GM18526 (cell line): Measurements from ENCODE around the gene CETP.

Source experiments
- POLR2A ChIP-seq: IDR thresholded peaks from 3 replicates; pipeline ENCODE4 v1.6.1; 2011; ENCODE audit not compliant: insufficient read length; ENCODE audit errors: extremely low read depth

CETP gene

GRCh38 chr16:56965149-56966092 is 3.7 kb downstream of the CETP start:
- TF ChIP-seq POLR2A, result no peak

DNA sequence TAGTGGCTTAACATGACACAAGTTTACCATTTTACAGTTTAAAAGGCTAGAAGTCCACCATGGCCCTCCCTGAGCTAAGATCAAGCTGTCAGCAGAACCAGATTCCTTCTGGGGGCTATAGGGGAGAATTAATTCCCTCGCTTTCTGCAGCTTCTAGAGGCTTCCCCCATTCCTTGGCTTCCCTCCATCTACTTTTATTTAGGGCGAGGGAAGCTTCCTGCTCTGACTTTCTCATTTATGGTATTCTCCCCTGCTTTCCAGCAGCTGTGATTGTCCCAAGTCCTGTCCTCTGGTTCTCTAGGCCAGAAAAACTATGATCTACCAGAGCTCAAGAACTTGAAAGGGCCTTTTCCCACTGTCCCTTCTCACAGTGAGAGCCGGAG is 4.3 kb downstream of the CETP start:
- TF ChIP-seq POLR2A, result no peak

GRCh38 chr16:56967733-56968132 is 6.0 kb downstream of the CETP start:
- TF ChIP-seq POLR2A, result no peak

DNA sequence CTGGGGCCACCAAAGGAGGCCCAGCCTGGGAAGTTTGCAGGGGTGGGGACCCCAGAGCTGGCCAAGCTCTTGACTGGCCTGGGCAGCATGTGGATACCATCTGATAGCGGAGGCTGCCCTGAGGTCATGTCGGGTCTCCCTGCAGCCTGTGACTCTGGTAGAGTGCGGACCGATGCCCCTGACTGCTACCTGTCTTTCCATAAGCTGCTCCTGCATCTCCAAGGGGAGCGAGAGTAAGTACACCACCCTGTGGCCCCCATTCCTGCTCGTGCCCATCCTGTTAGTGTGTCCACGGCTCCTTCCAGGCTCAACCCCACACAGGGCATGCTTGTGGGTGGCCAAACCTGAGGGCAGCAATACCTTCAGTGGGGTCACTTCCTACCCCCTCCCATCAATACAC is 8.0 kb downstream of the CETP start:
- TF ChIP-seq POLR2A, result no peak

DNA sequence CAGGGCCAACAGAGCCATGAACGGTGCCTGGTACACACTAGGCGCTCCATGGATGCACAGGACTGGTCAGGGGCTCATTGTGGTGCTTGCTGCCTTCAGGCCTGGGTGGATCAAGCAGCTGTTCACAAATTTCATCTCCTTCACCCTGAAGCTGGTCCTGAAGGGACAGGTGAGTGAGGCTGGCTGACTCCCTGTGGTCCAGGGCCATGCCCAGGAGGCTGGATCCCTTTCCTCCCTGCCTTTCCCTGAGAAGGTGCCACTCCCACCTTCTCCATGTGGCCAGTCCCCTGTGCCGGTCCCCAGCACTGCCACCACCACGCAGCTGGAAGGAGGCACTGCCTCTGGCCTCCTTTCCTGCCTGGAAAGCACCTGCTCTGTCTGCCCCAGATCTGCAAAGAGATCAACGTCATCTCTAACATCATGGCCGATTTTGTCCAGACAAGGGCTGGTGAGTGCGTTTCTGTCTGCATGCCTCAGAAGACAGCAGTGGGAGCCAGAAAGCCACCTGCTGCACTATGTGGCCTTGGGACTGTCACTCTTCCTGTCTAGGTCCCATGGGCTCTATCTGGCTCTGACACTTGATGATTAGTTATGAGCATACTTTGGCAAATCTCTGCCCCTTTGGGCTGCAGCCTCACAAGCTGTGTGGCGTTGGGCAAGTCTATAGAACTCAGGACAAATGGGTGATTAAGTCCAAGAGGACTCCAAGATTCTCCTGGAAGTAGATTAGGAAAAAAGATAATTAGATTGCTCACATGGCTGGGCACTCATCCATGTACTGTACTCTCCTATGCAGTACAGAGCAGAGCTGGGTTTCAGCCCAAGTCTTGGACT is 9.4 kb downstream of the CETP start:
- TF ChIP-seq POLR2A, result no peak

- no peak for TF ChIP-seq POLR2A
These were observed 10.0 kb downstream of the CETP start for GRCh38 chr16:56971768-56972043.

DNA sequence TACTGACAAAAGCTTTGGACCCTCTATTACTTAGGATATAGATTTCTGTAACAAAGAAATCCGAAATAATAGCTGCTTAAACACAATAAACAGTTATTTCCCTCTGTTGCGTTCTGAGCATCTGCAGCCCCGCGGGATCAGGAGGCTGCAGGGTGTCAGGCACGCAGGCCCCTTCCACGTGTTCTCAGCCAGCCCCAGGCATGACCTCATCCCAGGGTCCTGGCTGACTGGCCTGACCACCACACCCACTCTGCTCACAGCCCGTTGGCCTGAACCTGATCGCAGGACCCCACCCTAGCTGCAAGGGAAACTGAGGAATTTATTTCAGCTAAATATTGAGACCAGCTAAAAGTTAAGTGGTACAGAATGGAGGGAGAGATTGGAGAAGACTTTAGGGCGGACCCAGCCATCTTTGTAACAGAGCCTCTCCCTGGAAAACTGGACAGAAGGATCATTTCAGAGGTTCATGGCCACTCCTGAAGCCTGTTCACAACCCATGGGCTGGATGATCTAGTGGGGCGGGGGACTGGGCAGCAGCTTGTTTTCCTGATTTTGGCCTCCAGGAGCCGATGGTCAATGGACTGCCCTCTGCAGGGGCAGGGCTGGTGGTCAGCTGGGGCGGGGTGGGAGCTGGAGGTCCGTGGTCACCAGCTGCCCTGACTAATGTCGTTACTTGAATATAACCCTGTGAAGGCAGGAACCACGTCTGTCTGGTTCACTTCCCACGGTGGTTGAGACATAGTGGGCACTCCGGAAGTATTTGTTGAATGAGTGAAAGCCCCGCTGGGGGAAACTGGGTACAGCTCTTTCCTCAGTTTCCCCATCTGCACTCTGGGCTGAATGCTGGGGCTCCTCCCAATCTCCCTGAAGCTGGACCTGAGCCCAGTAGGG is 10.9 kb downstream of the CETP start:
- no peak for TF ChIP-seq POLR2A

GRCh38 chr16:56973294-56973689 is 11.5 kb downstream of the CETP start:
- TF ChIP-seq POLR2A, result no peak

- TF ChIP-seq POLR2A, result no peak
These were observed 13.0 kb downstream of the CETP start for GRCh38 chr16:56974549-56975300.

DNA sequence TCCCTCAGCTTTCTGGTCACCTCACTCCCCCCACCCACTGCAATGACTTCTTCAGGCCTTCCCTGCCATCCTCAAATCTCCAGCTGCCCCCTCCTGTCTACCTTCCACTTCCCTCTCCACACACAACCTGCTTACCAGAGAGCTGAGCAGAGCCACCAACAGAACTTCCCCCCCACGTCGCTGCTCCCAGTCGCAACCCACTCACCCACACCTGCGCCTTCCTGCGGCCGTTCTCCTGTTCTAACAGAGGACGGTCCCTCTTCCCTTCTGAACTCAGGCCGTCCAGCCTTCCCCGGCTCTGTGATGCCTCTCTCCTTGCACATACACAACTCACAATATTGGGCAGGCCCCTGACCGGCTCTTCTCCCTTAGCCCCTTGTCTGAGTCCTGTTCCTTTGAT is 14.0 kb downstream of the CETP start:
- TF ChIP-seq POLR2A, result no peak

DNA sequence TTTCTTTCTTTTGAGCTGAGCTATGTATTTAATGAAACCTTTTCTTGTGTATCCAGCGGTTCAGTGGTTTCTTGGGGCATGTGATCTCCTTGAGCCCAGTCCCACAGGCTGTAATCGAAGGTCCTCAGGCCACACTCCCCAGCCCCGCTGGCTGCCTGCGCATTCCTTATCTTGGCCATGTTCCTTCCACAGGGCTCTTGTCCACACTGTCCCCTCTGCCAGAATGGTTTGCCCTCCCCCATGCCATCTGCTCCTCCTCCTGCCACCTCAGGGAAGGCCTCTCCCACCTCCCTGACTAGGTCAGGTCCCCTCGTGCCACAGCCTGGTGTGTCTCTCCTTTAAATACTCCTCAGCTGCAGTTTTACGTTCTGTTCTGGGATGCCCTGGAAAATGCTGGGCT is 15.5 kb downstream of the CETP start:
- no peak for TF ChIP-seq POLR2A

DNA sequence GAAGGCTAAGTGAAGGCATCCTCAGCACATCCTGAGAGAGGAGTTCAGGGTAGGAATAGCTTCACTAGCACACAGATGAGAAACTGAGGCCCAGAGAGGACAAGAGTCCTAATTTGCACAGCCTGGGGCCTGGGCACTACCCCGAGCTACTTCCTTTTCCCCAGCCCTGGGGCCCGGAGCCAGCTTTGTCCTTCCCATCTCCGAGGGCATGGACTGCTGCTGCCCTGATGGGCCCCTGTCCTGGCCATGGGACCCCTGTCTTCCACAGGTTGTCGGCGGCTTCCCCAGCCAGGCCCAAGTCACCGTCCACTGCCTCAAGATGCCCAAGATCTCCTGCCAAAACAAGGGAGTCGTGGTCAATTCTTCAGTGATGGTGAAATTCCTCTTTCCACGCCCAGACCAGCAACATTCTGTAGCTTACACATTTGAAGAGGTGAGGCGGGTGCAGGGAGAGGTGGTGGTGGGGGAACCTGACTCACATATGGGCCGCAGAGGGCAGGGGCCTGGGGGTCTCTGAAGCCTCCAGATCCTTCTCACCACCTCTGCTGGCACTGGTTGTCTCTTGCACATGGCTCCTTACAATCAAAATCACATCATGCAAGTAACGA is 16.2 kb downstream of the CETP start:
- no peak for TF ChIP-seq POLR2A

DNA sequence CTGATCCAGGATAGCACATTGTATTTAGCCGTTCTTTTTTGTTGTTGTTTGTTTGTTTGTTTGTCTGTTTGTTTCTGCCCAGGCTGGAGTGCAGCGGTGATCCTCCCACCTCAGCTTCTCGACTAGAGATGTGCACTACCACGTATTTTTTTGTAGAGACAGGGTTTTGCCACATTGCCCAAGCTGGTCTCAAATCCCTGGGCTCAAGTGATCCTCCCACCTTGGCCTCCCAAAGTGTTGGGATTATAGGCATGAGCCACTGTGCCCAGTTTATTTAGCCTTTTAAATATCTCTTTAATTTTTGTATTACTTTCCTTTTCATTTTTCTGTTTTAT is 18.4 kb downstream of the CETP start:
- no peak for TF ChIP-seq POLR2A

GRCh38 chr16:56980792-56981724 is 19.3 kb downstream of the CETP start:
- TF ChIP-seq POLR2A, result no peak

DNA sequence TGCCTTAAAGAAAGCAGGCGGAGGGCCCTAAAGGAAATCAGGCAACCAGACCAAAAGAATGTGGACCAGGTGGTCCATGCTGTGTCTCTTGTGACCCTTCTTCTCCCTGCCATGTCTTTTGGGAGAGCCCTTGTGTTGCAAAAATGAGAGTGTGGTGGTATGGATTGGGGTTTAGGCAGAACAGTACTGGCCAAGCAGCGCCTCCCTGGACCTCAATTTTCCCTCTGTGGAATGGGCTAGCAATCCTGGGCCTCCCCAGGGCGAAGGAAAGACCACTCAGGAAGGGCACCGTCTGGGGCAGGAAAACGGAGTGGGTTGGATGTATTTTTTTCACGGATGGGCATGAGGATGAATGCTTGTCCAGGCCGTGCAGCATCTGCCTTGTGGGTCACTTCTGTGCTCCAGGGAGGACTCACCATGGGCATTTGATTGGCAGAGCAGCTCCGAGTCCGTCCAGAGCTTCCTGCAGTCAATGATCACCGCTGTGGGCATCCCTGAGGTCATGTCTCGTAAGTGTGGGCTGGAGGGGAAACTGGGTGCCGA is 20.1 kb downstream of the CETP start:
- no peak for TF ChIP-seq POLR2A
